GM19240 (cell line): Measurements from ENCODE around the gene GRIK3.
A peak's percentile ranks its signal among the peaks of the same experiment; 100 is the strongest.
"Not testable (repeated sequence)": the region's sequence is repeated elsewhere in the genome, so short reads cannot be mapped to it uniquely, and the experiment has no call there.

ENCODE experiments used
- DNase-seq: peaks from one replicate; pipeline ENCODE4 v3.0.0; 2011; ENCODE audit warnings: low spot score; ENCODE audit not compliant: insufficient read length

GRIK3 gene

DNA sequence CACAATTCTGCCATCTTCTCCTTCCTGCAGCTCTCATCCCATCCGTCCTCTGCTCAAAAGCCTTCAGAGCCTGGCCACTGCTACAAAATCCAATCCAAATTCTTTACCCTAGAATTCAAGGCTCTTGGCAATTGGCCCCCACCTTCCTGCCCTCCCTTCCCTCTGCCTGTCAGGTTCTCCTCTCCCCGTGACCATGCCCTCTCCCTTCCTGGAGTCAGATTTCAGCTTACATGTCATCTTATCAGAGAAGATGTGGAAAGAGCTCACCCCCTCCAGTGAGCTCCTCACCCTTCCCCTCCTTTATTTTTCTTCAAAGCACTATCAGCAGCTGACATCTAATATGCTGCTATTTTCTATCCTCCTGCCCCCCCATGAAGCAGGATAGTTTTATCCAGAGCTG is 86.9 kb downstream of the GRIK3 start:
- DNase-seq = no peak

DNA sequence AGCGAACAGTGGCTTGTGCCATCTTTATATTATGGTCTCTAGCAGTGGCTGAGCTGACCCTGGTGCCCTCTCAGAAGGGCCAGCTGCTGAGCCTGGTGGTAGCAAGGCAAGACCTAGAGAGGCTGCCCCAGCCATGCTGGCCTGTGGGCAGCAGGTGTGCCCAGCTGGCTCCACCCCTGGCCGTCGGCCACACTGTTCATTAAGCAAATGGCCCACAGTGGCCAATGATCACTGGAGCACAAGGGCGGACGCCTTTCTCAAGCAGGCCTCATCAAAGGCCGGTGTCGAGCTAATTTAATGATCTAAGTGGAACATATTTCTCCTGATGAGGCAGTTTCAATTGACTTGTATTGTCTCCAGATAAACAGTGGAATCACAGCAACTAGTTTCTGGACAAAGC is 89.4 kb downstream of the GRIK3 start:
- no peak for DNase-seq

DNA sequence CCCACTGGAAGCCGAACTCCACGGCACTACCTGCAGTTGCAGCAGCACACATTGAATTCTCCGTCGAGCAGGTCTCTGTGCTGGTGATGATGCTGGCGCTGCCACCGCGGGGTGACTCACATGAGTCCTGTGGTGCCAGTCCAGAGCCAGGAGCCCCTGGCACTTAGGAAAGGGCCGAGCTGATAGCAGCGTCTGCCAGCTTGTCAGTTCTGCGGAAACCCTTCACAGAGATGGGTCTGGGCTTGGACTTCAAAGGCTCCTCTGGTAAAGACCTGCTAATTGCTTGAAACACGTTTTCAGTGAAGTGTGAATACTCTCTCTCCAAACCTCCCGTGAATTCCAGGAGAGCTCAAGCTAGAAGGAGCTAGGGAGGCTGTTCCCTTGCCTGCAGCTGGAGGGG is 92.2 kb downstream of the GRIK3 start:
- DNase-seq = no peak

DNA sequence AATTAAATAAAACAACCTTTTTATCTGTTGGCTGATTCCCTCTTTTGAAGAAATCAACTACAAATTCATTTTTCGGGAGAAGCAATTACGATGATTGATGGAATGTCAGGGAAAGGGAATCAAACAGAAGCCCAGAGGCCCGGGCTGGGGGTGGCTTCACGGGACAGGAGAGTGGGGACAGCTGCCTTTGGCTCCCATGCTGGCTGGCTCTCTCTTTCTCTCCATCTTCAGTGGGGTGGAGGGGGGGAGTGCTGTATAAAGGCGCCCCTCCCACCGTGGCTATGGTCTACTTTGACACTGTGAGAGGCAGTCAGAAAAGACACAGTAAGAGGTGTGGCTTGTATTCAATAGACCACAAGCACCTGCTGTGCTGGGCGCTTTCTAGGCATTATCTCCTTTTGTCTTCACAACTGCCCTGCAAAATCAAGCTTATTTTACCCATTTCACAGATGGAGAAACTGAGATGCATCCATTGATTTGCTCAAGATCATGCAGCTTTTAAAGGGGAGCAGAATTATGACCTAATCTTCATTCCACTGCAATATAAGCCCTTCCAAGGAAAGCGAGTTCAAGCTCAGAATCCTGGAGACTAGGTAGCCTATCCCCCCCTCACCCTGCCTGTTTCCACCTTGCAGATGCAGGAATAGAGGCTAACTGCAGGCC is 92.9 kb downstream of the GRIK3 start:
- DNase-seq = no peak

DNA sequence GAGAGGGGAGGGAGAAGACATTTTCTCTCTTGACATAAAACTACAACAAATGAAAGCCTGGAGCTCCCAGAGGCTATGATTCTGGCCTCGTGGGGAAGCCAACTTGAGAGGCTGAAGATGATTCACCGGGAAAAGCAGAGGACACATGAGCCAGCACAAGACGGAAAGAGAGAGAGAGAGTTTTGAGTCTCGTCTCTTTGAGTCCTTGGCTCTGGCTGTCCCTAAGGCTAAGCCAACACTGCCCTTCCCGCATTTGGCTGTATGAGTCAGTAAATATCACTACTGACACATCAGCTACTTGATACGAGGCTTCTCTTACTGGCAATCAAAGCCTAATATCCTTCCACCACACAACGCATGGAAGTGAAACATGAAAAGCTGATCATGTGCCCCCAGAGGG is 95.5 kb downstream of the GRIK3 start:
- no peak for DNase-seq

DNA sequence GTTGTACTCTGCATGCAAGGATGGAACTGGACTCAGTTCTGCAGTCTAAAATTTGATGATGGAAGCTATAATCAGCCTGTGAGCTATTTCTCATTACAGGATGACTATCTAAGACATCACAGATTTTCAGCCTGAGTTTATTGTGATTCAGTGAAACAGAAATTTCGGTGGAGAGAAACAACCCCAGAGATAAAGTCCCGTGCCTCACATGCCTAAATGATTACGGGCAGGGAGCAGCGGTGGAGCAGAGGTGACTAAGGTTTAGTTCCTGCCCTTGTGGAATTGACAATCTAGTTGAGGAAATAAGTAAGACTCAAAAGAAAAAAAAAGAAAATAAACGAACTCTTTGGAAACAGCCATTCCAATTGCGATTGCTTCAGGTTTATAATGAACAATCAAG is 96.9 kb downstream of the GRIK3 start:
- DNase-seq = no peak

DNA sequence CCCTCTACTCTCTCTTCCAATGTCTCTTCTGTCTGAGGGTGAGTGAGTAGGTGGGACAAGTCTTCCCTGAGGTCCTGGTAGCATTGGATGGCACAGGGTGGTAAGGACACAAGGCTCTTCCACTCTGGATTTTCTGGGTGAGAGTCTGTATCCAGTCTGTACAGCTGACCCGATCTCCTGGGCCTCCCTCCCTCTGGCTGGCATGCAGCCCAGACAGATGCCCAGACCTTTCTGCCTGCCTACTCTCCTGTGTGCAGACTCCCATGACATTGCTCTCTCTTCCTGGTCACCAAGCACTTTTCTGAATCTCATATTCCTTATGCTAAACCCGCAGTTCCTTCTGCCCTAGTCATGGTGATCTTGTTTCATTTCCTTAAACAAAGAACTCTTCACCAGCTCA is 100.3 kb downstream of the GRIK3 start:
- DNase-seq = no peak

DNA sequence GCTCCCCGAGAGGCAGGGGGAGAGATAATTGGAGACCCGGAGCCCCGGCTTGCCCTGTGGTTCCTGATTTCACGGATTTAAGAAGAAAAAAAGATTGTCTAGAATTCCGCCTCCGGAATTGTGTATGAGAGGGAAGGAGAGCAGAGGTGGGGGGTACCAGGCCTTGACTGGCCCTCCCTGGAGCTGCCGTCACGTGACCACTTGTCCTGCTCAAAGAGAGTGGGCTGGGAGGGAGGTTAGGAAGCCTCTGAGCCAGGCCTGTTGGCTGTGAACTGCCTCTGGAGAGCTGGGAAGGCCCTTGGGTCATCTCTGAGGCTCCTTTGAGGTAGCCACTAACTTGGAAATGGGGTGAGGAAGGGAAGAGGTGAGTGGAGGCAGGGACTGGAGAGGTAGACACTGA is 106.5 kb downstream of the GRIK3 start:
- DNase-seq = no peak

DNA sequence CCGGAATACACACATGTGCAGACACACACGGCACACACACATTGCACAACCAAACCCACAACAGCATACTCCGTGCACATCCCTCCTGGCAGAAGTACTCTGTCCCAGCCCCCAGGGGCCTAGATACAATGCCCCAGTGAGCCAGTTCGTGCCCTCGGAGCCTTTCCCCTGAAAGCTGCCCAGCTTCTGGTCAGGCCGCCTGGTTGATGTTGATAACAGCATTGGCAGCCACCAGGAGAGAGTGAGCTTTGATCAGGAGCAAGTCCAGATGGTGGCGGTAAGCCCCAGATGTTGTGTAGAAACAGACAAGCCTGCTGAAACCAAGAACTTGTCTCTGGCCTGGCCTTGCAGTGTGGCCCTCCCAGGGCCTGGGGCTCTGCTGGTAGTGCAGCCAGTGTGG is 109.1 kb downstream of the GRIK3 start:
- no peak for DNase-seq

DNA sequence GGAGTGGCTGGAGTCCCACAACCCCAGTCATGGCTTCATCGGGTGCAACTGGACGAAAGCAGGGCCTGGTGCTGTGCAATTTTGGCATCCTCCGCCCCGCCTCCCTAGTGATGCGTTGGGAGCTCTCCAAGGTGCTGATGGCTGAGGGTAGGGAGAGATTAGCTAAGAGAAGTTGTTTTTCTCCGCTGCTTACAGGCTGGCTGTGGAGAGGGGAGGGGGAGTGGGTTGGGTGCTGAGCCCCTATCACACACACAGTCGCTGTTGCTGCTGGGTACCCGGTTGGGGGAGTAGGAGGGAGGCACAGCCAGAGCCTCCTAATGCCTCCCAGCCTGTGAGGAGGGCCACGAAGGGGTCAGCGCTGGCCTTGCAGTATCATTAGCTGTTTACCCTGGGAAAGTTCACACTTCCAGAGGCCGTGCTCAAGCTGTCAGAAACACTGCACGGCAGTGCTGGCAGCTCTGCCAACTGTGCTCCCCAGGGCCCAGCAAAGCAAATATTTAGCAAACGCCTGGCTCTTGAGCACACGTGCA is 110.0 kb downstream of the GRIK3 start:
- peak; percentile 29 for DNase-seq

DNA sequence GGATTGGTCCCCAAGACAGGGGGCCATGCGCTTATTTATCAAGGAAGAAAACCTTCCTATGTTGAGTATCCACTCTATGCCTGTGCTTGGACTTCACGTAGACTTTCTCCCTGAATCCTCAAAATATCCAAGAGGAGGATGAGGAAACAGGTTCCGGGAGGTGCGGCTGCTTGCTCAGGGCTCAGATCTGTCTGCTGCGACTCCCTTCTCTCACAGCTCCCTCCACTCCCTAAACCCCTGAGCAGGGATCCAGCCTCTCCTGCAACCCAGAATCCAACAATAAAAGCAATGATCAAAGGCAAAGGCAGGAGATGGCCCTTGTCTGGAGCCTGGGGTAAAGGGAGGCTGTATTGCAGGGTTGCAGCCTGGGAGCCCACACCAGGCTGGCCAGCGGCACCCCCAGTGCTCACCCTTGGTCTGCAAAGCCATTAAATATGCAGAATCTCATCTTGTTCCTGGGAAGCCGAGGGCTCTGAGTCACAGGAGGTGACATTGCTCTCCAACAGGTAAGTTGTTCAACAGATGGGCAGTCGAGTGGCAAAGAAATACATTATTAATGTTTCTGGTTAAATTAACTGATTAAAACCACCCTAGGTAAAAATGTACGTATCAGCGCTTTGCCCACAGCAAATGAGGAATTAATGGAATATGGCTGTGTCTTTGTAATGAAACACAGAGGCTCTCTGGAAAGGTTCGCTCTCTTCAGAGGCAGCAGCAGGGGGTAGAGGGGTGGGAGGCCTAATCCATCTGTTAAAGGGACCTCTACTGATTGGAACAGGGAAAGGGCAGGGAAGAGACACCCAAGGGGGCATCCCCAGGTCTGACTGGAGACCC is 111.5 kb downstream of the GRIK3 start:
- no peak for DNase-seq

DNA sequence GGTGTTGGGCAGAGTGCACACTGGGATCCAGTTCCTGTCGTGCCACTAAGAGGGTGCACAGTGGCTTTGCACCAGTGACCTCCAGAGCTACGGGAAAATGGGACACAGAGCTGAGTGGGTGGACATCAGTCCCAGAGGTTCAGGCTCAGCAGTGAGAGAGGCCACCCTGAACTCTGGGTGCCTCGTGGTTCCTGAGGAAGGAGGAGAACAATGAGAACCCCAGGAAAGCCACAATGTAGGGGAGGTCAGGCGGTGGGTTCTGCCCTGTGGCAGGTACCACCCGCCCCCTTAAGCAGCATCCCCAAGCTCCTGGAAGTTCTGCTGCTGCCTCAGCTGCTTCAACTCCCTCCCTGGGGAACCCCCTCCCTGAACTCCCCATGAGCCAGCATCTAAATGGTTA is 112.2 kb downstream of the GRIK3 start:
- DNase-seq = no peak

DNA sequence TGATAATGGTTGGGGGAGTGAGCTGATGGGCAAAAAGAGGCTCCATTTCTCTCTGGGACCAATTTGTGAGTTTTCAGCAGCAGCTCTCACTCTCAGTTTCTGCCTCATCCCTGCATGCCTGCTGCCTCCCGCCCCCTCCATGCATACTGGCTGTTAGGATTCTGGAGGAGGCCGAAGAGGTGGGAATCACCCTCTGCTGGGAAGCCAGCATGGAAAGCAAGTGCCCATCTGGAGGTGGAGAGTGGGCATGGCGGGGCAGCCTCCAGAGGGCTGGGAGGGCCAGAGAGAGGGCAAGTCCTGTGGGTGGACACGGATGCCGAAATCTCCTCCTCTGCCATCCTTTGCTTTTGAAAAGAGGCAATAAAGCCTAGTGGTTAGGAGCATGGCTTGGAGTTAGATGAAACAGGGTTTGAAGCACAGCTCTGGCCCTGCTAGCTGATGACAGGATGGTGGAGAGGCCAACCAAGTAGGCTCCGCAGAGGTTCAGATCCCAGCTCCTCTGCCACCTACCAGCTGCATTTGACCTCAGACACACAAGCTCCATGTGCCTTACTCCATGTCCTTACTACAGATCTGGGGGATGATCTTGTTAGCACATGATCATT is 113.4 kb downstream of the GRIK3 start:
- DNase-seq = no peak

DNA sequence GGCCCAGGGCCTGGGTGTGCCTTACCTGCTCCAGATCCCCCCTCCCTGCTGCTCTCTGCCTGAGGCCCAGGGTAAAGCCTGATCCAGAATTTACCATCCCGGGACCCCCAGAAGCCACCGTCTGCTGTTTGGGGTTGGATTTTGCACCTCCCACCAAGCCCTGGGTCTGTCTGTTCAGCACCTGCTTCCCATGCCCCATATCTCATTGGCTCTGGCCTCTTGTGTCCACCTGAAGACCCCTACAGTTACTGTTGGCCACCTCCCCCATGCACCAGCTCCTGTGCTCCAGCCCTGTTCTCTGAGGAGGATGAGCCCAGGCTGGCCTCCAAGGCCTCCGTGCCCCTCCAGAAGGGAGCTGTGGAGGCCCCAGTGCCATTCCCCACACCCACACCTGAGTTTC is 113.9 kb downstream of the GRIK3 start:
- no peak for DNase-seq

DNA sequence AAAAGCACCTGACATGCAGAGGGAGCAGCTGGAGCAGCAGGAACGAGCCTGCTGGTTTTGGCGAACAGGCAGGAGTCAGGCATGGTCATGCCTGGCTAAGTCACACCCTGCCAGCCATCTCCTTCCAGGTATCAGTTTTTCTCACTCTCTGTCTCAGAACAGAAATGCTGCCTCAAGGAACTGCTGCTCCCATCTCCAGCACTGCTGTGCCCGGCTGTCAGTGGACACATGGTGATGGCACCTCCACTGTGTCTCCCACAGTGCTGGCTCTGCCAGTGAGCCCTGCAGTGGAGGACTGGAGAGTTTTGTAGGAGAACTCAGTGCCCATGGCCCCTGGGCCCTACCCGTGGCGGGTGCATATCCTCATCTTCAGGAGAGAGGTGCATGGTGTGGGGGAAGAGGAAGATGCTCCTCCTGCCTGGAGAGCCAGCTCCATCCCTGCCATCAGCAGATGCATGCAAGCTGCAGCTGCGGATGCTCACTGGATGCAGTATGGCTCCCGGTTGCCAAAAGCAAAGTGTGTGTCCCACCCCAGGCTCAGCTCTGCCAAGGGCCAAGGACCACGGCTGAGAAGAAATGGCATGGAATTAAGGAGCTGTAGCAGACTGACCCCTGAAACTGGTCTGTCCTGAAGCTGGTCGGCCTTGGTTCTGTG is 114.7 kb downstream of the GRIK3 start:
- no peak for DNase-seq

DNA sequence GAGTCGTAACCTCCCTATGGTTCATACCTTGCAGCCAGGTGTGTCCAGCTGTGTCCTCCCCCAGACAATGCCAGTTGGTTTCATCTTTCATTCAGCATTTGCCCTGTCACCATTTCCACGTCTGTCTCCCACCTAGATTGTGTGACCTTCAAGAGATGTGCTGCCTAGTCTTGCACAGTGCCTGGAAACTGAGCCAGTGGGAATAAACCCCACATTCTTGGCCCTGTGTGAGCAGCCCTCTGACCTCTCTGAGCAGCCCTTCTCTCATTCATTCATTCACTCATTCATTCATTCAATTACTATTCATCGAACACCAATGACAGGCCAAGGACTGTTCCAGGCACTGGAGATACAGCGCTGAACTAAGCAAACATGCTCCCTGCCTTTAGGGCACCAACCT is 115.7 kb downstream of the GRIK3 start:
- DNase-seq = no peak

DNA sequence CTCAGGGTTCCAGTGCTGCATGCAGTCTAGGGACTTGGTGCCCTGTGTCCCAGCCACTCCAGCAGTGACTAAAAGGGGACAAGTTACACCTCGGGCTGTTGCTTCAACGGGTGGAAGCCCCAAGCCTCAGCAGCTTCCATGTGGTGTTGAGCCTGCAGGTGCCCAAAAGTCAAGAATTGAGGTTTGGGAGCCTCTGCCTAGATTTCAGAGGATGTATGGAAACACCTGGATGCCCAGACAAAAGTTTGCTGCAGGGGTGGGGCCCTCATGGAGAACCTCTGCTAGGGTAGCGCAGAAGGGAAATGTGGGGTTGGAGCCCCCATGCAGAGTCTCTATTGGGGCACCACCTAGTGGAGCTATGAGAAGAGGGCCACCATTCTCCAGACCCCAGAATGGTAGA is 117.8 kb downstream of the GRIK3 start:
- DNase-seq = not testable (repeated sequence)

DNA sequence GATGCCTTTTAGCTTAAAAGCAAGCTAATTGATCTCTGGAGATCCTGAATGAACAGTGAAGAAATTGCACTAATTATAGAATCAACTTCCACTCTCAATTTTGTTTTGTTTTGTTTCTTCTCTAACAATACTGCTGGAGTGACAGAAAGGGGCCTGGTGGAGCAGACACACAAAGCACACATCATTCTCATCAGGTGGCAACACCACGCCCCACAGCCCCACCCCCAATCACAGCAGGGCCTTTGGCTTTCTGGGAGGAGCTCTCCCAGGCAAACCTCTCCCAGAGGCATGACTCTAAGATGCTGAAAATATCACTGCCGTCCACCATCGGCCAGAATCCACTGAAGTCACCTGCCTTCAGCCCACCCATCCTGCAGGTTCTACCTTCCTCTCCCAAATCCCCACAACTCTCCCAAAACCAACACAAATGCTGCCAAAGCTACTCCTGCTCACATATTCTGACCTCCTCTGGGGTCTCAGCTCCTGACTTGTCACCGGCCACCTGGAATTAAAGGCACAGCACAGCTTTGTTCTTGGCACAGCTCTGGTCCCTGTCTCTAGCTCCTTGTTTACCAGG is 120.7 kb downstream of the GRIK3 start:
- no peak for DNase-seq

DNA sequence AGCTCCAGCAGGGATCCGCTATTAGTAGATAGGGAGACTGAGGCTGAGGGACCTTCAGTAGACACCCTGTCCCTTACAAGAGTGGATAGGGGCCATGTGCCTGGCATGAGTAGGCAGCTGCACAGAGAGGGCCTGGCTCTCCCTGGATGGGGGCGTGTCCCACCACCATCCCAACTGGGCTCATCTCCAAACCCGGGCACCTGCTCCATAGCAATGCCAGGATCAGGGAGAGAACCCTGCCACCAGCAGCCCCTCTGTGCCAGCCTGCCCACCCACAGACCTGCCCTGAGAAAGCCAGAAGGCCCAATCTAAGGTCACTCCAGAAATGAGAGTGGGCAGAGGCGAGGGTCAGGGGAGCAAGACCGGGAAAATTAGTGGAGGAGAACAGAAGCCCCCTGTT is 121.3 kb downstream of the GRIK3 start:
- DNase-seq = no peak

DNA sequence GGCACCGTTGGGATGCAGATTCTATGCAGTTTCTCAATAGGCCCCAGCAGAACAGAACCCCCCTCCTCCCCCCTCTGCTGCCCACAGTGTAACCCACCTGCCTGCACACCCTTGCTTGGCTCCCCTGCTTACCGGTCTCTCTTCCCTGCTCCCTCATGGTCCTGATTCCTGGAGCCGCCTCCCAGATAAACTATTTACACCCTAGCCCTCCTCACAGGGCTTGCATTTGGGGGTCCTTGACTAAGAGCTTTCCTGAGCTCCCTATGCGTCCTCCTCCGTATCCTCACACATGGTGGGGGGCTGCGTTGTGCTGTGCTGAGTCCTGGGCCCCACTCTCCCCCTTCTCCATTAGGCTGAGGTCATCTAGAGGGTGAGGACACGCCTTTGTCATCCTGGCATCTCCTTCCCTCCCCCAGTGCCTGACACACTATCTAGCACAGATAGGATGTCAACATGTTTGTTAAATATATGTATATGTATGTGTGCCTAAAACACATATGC is 121.9 kb downstream of the GRIK3 start:
- DNase-seq = no peak
